Astrocyte (in vitro differentiated cells and primary cell): Measurements from ENCODE around the gene HMCN1. TPM values are rescaled to one million over a fixed set of nuclear protein-coding genes. Genes with fewer than 3 reads are reported as not detected.

ENCODE experiments used
- DNase-seq: peaks from one replicate; pipeline ENCODE4 v3.0.0-alpha.2; 2010; ENCODE audit warnings: low read depth
- FAIRE-seq: peaks from 2 replicates; lab custom pipeline; 2011; peaks lifted over from hg19 to GRCh38; lab: Jason Lieb, UNC
- H2AFZ ChIP-seq: 2 replicates; pipeline ENCODE4 v1.6.0; 2012; ENCODE audit warnings: low read depth, low read length, inconsistent platforms
- H3K27ac ChIP-seq: 2 replicates; pipeline ENCODE4 v1.5.1; 2011; ENCODE audit warnings: low read depth, low read length, inconsistent platforms
- H3K27me3 ChIP-seq: 2 replicates; pipeline ENCODE4 v1.6.0; 2011; ENCODE audit warnings: low read length, inconsistent platforms; ENCODE audit not compliant: insufficient read depth
- H3K36me3 ChIP-seq: 2 replicates; pipeline ENCODE4 v1.5.1; 2011; ENCODE audit warnings: low read length, inconsistent platforms; ENCODE audit not compliant: insufficient read depth
- H3K4me1 ChIP-seq: 2 replicates; pipeline ENCODE4 v1.5.1; 2011; ENCODE audit warnings: low read length, inconsistent platforms; ENCODE audit not compliant: insufficient read depth
- H3K4me2 ChIP-seq: 2 replicates; pipeline ENCODE4 v1.6.0; 2012; ENCODE audit warnings: low read length, inconsistent platforms
- H3K4me3 ChIP-seq: 2 replicates; pipeline ENCODE4 v1.5.1; 2011; ENCODE audit warnings: low read depth, mild to moderate bottlenecking, low read length, inconsistent platforms; ENCODE audit not compliant: insufficient read depth
- H3K79me2 ChIP-seq: 2 replicates; pipeline ENCODE4 v1.6.0; 2012; ENCODE audit warnings: mild to moderate bottlenecking, low read length, inconsistent platforms; ENCODE audit not compliant: insufficient read depth
- H3K9ac ChIP-seq: 2 replicates; pipeline ENCODE4 v1.6.0; 2012; ENCODE audit warnings: mild to moderate bottlenecking, low read length, inconsistent platforms
- H3K9me3 ChIP-seq: 2 replicates; pipeline ENCODE4 v1.5.1; 2012; ENCODE audit warnings: low read depth, mild to moderate bottlenecking, low read length, inconsistent platforms; ENCODE audit not compliant: insufficient read depth
- H4K20me1 ChIP-seq: 2 replicates; pipeline ENCODE4 v1.6.0; 2012; ENCODE audit warnings: low read length, inconsistent platforms; ENCODE audit not compliant: insufficient read depth
- H3K27ac Mint-ChIP-seq: one replicate; pipeline ENCODE4 v1.8.0; 2021; ENCODE audit warnings: mild to moderate bottlenecking, mixed read lengths; ENCODE audit not compliant: unreplicated experiment
- H3K27me3 Mint-ChIP-seq: one replicate; pipeline ENCODE4 v1.8.0; 2021; ENCODE audit warnings: low read depth, mixed read lengths; ENCODE audit not compliant: unreplicated experiment
- H3K36me3 Mint-ChIP-seq: one replicate; pipeline ENCODE4 v1.8.0; 2021; ENCODE audit warnings: low read depth, mixed read lengths; ENCODE audit not compliant: unreplicated experiment
- H3K4me1 Mint-ChIP-seq: one replicate; pipeline ENCODE4 v1.8.0; 2021; ENCODE audit warnings: low read depth, mixed read lengths; ENCODE audit not compliant: unreplicated experiment
- H3K4me3 Mint-ChIP-seq: one replicate; pipeline ENCODE4 v1.8.0; 2021; ENCODE audit warnings: mild to moderate bottlenecking, moderate library complexity, mixed read lengths; ENCODE audit not compliant: unreplicated experiment
- H3K9me3 Mint-ChIP-seq: one replicate; pipeline ENCODE4 v1.8.0; 2021; ENCODE audit warnings: mild to moderate bottlenecking, mixed read lengths; ENCODE audit not compliant: unreplicated experiment
- CTCF ChIP-seq: IDR thresholded peaks from 2 replicates; pipeline ENCODE4 v1.5.1; 2011; ENCODE audit warnings: low read depth, mild to moderate bottlenecking, inconsistent platforms, low read length, moderate library complexity; ENCODE audit not compliant: insufficient read depth
- EZH2 ChIP-seq: IDR thresholded peaks from 2 replicates; pipeline ENCODE4 v1.6.1; 2012; ENCODE audit warnings: mild to moderate bottlenecking, low read length, inconsistent platforms; ENCODE audit not compliant: insufficient read depth
- total RNA-seq: library from RNA; stranded (reverse); gene quantifications from 2 replicates; pipeline ENCODE4 v1.2.1, GENCODE V29; 2021

HMCN1 gene
- total RNA-seq, 1 donor from 2014 or later: 19.7 TPM

GRCh38 chr1:185956881-185957280, 222.7 kb downstream of the HMCN1 start:
- Histone ChIP-seq H3K9me3 (no peaks in the 10 kb centered on the region), H3K36me3 (no peaks in the 10 kb centered on the region), H3K27me3 (no peaks in the 10 kb centered on the region), H3K4me3 (no peak overlapping the region), H3K4me1 (peaks cover 3% of the 10 kb centered on the region), H3K27ac (no peak overlapping the region), H3K79me2 (no peaks in the 10 kb centered on the region), H3K9ac (no peak overlapping the region), H4K20me1 (no peaks in the 10 kb centered on the region), H3K4me2 (no peak overlapping the region), H2AFZ (no peak overlapping the region)
- FAIRE-seq: no peak
- peaks cover 2% of the 10 kb centered on the region for H3K9me3 Mint-ChIP-seq
- peak; percentile 59 for DNase-seq
- H3K36me3 Mint-ChIP-seq: peaks cover 2% of the 10 kb centered on the region
- H3K27ac Mint-ChIP-seq: no peak overlapping the region
- H3K4me3 Mint-ChIP-seq: no peak overlapping the region
- peaks cover 15% of the 10 kb centered on the region for H3K4me1 Mint-ChIP-seq
- no peaks in the 10 kb centered on the region for H3K27me3 Mint-ChIP-seq
- TF ChIP-seq CTCF (no peak), EZH2 (no peak)

GRCh38 chr1:185957441-185958363, 223.5 kb downstream of the HMCN1 start:
- Mint-ChIP-seq H3K36me3 (no peaks in the 10 kb centered on the region), H3K27ac (no peak overlapping the region), H3K27me3 (no peaks in the 10 kb centered on the region), H3K4me1 (peaks cover 19% of the 10 kb centered on the region), H3K4me3 (no peak overlapping the region), H3K9me3 (peaks cover 2% of the 10 kb centered on the region)
- Histone ChIP-seq H3K4me1 (peaks cover 3% of the 10 kb centered on the region), H3K9ac (no peak overlapping the region), H4K20me1 (no peaks in the 10 kb centered on the region), H3K27me3 (no peaks in the 10 kb centered on the region), H3K9me3 (no peaks in the 10 kb centered on the region), H3K4me3 (no peak overlapping the region), H3K79me2 (no peaks in the 10 kb centered on the region), H3K27ac (no peak overlapping the region), H3K36me3 (no peaks in the 10 kb centered on the region), H3K4me2 (no peak overlapping the region), H2AFZ (no peak overlapping the region)
- TF ChIP-seq EZH2 (no peak), CTCF (no peak)
- peak; percentile 13 for FAIRE-seq
- DNase-seq: no peak
